Measurements from ENCODE around the gene CDH23.

CDH23 gene

DNA sequence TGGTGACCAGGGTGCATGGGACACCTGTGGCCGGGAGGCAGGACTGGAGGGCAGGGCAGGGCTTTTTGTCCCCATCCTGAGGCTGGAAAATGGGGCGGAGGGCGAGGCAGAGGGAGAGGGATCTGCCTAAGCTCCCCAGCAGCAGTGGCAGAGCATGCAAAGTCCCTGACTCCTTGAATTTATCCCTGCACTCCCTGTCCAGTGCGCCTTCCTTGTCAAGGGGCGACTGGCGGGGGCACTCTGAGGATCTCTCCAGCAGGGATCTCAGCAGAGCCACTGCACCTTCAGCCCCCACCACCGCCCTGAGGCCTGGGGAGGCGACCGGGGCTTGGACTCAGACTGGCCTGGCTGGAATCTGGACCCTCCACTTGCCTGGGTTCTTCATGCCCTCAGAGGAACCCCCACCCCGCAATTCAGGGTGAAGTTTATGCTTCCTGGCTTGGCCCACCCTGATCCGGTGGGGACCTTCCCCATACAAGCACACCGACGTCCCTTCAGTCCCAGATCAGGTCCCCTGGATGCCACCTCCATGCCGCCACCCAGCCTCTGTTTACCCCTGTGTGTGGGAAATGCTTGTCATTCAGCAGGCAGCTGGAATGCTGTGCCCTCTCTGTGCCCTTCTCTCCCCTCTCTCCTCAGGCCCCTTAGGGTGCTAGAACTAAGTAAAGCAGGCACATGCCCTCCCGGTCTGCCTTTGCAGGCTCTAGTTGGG is 46.3 kb downstream of the CDH23 start:
- TF ChIP-seq, protein P1, sequence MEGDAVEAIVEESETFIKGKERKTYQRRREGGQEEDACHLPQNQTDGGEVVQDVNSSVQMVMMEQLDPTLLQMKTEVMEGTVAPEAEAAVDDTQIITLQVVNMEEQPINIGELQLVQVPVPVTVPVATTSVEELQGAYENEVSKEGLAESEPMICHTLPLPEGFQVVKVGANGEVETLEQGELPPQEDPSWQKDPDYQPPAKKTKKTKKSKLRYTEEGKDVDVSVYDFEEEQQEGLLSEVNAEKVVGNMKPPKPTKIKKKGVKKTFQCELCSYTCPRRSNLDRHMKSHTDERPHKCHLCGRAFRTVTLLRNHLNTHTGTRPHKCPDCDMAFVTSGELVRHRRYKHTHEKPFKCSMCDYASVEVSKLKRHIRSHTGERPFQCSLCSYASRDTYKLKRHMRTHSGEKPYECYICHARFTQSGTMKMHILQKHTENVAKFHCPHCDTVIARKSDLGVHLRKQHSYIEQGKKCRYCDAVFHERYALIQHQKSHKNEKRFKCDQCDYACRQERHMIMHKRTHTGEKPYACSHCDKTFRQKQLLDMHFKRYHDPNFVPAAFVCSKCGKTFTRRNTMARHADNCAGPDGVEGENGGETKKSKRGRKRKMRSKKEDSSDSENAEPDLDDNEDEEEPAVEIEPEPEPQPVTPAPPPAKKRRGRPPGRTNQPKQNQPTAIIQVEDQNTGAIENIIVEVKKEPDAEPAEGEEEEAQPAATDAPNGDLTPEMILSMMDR (IDR thresholded peaks at IDR 0.05; ENCODE audit: control insufficient read depth, insufficient read depth, low read depth, low read length, missing control alignments): no peak
- no peak for DNase-seq (ENCODE audit: low read depth)

DNA sequence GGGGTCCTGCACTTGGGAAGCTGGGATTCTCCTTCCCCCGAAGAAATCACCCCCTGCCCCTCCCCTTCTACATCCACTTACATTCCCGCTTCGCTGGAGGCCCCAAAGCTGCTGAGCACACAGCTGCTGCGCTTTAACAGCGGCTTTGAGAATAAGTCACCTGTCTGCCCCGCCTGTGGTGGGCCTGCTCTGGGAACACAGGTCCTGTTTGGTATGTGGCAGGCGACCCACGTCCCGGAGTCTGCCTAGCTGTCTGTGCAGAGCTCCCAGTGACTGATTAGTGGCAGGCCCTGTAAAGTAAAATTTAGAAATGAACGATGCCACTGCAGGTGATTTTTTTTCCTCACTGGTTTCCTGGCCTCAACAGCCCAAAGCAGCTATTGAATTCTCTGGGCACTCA is 47.0 kb downstream of the CDH23 start:
- TF ChIP-seq, protein P1 (IDR thresholded peaks at IDR 0.05; ENCODE audit: control insufficient read depth, insufficient read depth, low read depth, low read length, missing control alignments): no peak
- no peak for DNase-seq (ENCODE audit: low read depth)
- H3K4me3 ChIP-seq (ENCODE audit: control insufficient read depth, low read depth, low read length): no peak overlapping the region

More for the DNA sequence above, 46.3 kb downstream of the CDH23 start:
- no peak overlapping the region for H3K4me3 ChIP-seq (ENCODE audit: control insufficient read depth, low read depth, low read length)

DNA sequence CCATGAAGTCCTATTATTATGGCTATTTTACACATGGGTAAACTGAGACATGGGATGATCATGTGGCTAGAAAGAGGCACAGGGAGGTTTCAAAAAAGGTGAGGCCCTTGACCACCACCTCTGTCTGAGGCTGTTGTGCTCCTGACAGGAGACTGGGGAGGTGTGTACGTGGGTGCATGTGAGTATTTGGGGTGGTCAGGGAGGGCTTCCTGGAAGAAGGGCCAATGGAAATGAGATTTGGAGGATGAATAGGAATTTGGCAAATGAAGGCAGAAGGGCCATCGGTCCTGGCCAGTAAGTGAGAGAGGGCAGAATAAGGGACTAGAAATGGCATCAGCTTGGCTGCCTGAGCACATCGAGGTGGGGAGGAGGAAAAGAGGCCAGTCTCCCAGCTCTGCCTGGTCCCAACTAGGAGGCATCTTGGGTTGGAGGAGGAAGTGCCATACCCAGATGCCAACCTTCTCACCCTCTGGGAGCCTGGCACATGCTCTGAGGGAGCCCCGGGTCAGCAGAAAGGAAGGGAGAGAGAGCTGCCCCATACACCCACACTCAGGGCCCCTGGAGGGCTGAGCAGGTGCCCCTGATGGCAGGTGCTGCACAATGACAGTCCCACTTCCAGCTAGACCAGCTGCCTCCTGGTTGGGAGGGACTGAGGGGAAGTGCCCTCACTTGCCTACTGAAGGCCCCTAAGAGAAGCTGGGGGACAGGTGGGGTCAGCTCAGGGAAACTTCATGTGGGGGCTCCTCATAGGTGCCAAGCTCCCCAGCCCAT is 47.7 kb downstream of the CDH23 start:
- TF ChIP-seq, protein P1 (IDR thresholded peaks at IDR 0.05; ENCODE audit: control insufficient read depth, insufficient read depth, low read depth, low read length, missing control alignments): no peak
- no peak for DNase-seq (ENCODE audit: low read depth)
- no peak overlapping the region for H3K4me3 ChIP-seq (ENCODE audit: control insufficient read depth, low read depth, low read length)

DNA sequence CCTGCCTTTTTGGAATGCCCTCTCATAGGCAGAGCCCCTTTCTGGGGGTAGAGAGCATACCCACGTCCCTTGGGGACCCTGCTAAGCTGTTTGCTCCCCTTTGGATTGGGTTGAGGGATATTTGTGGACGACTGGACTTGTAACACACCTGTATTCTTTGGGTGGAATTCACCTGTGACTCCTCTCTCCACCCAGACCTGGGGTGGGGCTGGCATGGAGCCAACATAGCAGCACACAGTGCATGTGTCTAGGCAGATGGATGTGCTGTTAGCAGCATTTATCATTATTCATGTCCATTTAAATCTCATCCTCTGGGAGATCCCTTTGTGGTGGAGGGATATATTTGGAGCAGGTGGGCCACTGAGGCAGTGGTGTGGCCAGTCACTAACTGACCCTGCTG is 51.0 kb downstream of the CDH23 start:
- no peak for DNase-seq (ENCODE audit: low read depth)
- TF ChIP-seq, protein P1 (IDR thresholded peaks at IDR 0.05; ENCODE audit: control insufficient read depth, insufficient read depth, low read depth, low read length, missing control alignments): no peak
- H3K4me3 ChIP-seq (ENCODE audit: control insufficient read depth, low read depth, low read length): no peak overlapping the region

DNA sequence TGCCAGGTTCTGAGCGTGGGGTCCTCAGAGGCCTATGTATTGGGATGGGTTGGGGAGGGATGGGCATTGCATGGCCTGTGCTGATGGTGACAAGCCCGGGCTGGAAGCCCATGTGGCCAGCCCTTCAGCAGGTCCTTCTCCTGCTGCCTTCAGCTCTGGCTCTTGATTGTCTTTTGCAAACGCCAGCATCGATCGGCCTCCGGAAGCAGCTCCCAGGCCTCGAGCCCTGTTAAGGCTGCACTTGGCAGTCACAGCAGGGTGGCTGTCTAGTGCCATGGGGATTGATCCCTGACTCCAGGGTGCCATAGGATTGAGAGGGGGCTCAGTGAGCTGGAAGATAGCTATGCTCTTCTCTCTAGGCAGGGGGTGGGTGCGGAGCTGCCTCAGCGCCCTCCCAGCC is 51.4 kb downstream of the CDH23 start:
- TF ChIP-seq, protein P1 (IDR thresholded peaks at IDR 0.05; ENCODE audit: control insufficient read depth, insufficient read depth, low read depth, low read length, missing control alignments): no peak
- no peak for DNase-seq (ENCODE audit: low read depth)
- no peak overlapping the region for H3K4me3 ChIP-seq (ENCODE audit: control insufficient read depth, low read depth, low read length)

DNA sequence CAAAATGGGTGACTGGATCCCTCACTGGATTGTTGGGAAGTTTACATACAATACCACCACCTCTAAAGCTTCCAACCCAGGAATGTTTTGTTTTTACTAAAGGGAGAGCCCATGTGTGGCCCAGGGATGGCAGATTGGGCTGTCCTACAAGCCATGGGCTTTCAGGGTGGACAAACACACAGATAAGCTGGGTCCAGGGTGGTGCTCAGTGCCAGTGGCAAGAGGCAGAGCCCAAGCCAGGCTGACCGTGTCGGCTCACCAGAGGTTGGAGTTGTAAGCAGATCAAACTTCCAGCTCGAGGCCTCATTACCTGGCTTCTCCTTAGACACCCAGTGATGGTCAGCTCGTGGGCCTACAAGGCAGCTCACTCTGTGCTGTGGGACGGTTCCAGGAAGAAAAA is 52.3 kb downstream of the CDH23 start:
- DNase-seq (ENCODE audit: low read depth): no peak
- H3K4me3 ChIP-seq (ENCODE audit: control insufficient read depth, low read depth, low read length): no peak overlapping the region
- TF ChIP-seq, protein P1 (IDR thresholded peaks at IDR 0.05; ENCODE audit: control insufficient read depth, insufficient read depth, low read depth, low read length, missing control alignments): no peak
